HEK293 (cell line): ENCODE results near the gene STPG3.

Experiments used
- GLI4 ChIP-seq: fragments of 450-650 bp; formaldehyde crosslinking; IDR thresholded peaks from 2 replicates; pipeline ENCODE4 v1.5.1; 2016; ENCODE audit warnings: missing biosample characterization, missing genetic modification characterization
- GLIS2 ChIP-seq: fragments of 450-650 bp; formaldehyde crosslinking; IDR thresholded peaks from 2 replicates; pipeline ENCODE4 v1.5.1; 2016; ENCODE audit warnings: missing biosample characterization, missing genetic modification characterization
- ZNF266 ChIP-seq: fragments of 450-650 bp; formaldehyde crosslinking; IDR thresholded peaks from 2 replicates; pipeline ENCODE4 v1.5.1; 2016; ENCODE audit warnings: missing biosample characterization, missing genetic modification characterization, low read depth
- ZNF423 ChIP-seq: fragments of 450-650 bp; formaldehyde crosslinking; IDR thresholded peaks from 2 replicates; pipeline ENCODE4 v1.5.1; 2016; ENCODE audit warnings: missing biosample characterization, missing genetic modification characterization
- TF ChIP-seq, protein P1 (sequence below): fragments of 450-650 bp; IDR thresholded peaks from 2 replicates; pipeline ENCODE4 v1.5.1; 2018; ENCODE audit warnings: missing biosample characterization, mild to moderate bottlenecking, missing genetic modification characterization
- TF ChIP-seq, protein P2 (sequence below): fragments of 450-650 bp; formaldehyde crosslinking; IDR thresholded peaks from 2 replicates; pipeline ENCODE4 v1.5.1; 2016; ENCODE audit warnings: missing biosample characterization, missing genetic modification characterization
- TF ChIP-seq, protein P3 (sequence below): fragments of 450-650 bp; formaldehyde crosslinking; IDR thresholded peaks from 2 replicates; pipeline ENCODE4 v1.5.1; 2016; ENCODE audit warnings: missing biosample characterization, missing genetic modification characterization
- TF ChIP-seq, protein P4 (sequence below): fragments of 450-650 bp; formaldehyde crosslinking; IDR thresholded peaks from 2 replicates; pipeline ENCODE4 v1.5.1; 2016; ENCODE audit warnings: missing biosample characterization, missing genetic modification characterization

DNA sequence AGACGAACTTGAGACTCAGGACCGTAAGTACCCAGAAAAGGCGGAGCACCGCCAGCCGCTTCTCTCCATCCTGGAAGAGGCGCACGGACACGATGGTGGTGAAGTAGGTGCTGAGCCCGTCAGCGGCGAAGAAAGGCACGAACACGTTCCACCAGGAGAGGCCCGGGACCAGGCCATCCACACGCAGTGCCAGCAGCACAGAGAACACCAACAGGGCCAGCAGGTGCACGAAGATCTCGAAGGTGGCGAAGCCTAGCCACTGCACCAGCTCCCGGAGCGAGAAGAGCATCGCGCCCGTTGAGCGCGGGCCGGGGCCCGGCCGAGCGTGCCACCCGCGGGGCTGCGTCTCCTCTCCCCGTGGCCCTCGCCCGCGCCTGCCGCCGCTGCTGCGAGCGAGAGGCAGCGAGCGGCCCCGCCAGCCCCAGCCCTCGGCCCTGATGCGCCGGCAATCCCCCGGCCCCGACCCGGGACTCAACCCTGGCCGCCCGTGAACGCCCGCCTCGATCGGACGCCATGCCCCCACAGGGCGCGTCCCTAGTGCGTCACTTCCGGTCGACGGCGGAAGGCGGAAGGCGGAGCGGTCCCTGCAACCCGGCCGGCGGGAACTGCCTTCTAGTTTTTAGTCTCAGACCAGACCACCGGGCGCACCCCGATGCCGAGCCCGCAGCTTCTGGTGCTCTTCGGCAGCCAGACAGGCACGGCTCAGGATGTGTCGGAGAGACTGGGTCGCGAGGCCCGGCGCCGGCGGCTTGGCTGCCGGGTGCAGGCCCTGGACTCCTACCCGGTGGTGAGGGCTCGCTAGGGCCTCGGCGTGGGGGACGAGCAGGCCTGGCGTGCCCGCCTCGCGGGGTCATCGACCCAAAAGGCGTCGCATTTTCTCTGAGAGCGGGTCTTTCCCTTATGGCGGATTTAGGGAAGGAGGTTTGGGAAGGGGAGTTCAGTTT, 45.7 kb upstream of the STPG3 start, which contains the start of the genes NDOR1 and TMEM203:
- TF ChIP-seq, protein P1, sequence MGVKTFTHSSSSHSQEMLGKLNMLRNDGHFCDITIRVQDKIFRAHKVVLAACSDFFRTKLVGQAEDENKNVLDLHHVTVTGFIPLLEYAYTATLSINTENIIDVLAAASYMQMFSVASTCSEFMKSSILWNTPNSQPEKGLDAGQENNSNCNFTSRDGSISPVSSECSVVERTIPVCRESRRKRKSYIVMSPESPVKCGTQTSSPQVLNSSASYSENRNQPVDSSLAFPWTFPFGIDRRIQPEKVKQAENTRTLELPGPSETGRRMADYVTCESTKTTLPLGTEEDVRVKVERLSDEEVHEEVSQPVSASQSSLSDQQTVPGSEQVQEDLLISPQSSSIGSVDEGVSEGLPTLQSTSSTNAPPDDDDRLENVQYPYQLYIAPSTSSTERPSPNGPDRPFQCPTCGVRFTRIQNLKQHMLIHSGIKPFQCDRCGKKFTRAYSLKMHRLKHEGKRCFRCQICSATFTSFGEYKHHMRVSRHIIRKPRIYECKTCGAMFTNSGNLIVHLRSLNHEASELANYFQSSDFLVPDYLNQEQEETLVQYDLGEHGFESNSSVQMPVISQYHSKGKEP: peak; percentile 36; the same call in 1 of the 2 replicates
- TF ChIP-seq, protein P2, sequence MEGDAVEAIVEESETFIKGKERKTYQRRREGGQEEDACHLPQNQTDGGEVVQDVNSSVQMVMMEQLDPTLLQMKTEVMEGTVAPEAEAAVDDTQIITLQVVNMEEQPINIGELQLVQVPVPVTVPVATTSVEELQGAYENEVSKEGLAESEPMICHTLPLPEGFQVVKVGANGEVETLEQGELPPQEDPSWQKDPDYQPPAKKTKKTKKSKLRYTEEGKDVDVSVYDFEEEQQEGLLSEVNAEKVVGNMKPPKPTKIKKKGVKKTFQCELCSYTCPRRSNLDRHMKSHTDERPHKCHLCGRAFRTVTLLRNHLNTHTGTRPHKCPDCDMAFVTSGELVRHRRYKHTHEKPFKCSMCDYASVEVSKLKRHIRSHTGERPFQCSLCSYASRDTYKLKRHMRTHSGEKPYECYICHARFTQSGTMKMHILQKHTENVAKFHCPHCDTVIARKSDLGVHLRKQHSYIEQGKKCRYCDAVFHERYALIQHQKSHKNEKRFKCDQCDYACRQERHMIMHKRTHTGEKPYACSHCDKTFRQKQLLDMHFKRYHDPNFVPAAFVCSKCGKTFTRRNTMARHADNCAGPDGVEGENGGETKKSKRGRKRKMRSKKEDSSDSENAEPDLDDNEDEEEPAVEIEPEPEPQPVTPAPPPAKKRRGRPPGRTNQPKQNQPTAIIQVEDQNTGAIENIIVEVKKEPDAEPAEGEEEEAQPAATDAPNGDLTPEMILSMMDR (tag by site-specific recombination): no peak
- TF ChIP-seq, protein P3, sequence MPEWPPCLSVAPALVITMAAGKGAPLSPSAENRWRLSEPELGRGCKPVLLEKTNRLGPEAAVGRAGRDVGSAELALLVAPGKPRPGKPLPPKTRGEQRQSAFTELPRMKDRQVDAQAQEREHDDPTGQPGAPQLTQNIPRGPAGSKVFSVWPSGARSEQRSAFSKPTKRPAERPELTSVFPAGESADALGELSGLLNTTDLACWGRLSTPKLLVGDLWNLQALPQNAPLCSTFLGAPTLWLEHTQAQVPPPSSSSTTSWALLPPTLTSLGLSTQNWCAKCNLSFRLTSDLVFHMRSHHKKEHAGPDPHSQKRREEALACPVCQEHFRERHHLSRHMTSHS (tag by site-specific recombination): no peak
- TF ChIP-seq GLIS2 (tag by site-specific recombination): peak; percentile 58
- no peak for TF ChIP-seq ZNF423 (tag by site-specific recombination)
- TF ChIP-seq ZNF266 (tag by site-specific recombination): no peak
- no peak for TF ChIP-seq GLI4 (tag by site-specific recombination)
- TF ChIP-seq, protein P4, sequence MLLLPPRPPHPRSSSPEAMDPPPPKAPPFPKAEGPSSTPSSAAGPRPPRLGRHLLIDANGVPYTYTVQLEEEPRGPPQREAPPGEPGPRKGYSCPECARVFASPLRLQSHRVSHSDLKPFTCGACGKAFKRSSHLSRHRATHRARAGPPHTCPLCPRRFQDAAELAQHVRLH (tag by site-specific recombination): peak; percentile 87
